ENCODE measurements around the gene CHRDL2.

CHRDL2 gene

DNA sequence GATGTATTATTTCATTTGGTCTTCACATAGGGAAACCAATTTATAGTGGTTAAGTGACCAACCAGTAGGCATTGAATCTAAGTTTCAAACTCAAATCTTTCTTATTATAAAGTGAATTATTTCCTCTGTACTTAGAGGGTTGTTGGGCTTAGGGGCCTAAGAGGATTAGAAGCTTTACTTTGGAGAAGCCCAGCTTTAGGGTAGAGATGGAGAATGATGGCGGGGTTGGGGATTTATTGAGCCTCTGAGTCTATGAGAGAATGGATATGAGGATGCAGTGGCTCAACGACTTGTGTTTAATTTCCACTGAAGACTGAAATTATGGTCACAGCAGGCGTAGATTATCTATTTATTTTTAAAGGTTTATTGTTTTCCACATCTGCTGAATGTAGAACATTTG lies 55.5 kb downstream of the CHRDL2 start:
- TF ChIP-seq, protein P1, sequence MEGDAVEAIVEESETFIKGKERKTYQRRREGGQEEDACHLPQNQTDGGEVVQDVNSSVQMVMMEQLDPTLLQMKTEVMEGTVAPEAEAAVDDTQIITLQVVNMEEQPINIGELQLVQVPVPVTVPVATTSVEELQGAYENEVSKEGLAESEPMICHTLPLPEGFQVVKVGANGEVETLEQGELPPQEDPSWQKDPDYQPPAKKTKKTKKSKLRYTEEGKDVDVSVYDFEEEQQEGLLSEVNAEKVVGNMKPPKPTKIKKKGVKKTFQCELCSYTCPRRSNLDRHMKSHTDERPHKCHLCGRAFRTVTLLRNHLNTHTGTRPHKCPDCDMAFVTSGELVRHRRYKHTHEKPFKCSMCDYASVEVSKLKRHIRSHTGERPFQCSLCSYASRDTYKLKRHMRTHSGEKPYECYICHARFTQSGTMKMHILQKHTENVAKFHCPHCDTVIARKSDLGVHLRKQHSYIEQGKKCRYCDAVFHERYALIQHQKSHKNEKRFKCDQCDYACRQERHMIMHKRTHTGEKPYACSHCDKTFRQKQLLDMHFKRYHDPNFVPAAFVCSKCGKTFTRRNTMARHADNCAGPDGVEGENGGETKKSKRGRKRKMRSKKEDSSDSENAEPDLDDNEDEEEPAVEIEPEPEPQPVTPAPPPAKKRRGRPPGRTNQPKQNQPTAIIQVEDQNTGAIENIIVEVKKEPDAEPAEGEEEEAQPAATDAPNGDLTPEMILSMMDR (IDR thresholded peaks at IDR 0.05), result no peak

DNA sequence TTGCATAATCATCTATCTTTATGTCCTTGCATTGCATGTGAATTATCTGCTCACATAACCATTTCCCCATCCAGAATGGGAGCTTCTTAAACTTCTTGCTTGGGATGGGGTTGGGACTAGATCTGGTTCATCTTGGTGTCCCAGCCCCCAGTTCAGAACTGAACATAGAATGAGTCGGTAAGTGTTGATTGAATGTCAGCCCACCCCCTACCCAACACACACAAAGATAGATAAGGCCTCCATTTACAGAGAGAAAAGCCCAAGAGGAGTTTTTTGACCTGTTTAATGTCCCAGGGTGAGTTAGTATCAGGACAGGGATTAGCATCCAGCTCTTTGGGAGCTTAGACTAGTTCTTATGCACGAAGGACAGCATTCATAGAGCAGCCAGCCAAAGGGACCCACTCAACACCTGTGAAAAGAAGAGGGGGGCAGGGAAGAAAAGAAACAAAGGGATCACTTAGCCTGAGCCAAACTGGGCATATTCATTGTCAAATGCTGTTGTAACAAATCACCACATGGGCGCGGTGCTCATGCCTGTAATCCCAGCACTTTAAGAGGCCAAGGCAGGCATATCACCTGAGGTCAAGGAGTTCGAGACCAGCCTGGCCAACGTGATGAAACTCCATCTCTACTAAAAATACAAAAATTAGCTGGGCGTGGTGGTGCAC lies 57.4 kb downstream of the CHRDL2 start:
- TF ChIP-seq, protein P1 (IDR thresholded peaks at IDR 0.05), result no peak

DNA sequence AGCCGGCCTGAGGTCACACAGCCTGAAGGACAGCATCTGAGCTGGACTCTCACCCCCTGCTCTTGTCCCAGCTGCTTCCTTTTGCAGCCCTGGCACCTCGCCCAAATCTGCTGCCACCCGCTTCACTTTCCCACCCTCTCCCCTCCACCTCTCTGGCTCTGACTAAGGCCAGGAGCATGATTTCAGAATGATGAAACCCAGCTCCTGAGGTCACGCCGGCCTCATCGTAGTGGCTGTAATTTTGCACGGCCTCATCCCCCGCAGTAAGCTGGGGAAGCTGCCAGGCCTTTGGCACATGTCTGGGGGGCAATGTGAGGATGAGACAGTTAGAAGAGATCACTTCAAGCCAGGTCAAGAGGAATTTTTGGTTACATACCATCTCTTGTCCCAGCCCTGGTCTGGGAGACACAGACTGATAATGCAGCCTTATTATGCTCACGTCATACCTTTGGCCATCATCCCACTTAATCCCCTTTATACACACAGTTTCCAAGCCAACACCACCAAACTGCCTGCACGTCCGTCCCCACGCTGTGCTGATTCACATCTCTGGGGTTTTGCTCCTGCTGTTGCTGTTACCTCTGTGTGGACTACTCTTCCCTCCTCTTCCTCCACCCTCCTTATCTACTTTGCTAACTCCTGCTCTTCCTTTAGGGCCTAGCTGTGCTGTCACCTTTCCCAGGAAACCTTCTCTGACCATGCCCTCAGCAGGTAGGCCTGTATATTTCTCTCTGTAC lies 58.1 kb downstream of the CHRDL2 start:
- TF ChIP-seq, protein P1 (IDR thresholded peaks at IDR 0.05), result no peak

DNA sequence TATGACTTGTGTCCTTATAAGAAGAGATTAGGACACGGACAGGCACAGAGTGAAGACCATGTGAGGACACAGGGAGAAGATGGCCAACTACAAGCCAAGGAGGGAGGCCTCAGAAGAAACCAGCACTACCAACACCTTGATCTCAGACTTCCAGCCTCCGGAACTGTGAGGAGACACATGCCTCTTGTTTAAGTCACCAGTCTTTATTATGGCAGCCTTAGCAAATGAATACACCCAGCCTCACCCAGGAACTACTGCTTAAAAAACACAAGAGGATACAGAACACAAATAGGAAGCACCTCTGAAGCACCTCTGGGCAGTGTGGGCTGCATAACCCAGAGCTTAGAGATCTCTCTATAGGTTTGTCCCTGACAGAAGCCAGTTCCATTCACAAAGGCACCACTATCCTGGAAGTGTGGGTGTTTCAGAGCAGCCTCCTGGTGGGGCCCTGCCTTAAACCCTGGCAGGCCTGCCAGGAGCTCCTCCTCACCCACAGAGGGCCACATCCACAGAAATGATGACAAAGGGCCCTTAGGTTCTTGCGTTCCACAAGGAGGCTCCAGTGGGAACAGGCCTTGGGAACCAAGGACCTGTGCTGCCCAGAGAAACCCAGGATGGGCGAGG lies 58.8 kb downstream of the CHRDL2 start:
- TF ChIP-seq, protein P1 (IDR thresholded peaks at IDR 0.05), result no peak

DNA sequence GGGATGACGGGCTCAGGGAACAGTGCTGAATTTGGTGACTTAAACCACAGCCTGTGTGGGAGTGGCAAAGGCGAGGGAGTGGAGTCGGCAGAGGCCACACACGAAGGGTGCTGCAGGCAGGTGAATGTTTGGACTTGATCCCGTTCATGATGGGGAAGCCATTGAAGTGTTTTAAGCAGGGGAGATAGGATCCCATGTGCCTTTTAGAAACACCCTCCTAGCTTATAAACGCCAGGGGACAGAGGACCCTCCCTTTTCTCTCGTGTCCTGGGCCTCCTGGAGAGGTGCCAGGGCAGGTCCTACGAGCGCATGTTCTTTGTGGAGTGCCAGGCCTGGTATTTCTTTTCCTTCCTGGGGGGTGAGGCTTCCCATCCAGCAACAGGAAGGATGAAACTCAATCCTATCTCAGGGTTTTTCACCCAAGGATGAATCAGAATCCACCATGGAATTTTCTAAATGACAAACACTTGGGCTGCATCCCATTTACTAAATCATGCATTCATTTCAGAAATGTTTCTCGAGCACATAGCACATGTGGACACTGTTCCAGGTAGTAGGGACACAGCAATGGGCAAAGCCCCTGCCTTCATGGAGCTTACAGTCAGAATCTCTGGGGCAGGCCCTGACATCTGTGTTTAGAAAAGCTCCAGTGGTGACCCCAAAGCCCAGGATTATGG lies 59.6 kb downstream of the CHRDL2 start:
- TF ChIP-seq, protein P1 (IDR thresholded peaks at IDR 0.05), result no peak

DNA sequence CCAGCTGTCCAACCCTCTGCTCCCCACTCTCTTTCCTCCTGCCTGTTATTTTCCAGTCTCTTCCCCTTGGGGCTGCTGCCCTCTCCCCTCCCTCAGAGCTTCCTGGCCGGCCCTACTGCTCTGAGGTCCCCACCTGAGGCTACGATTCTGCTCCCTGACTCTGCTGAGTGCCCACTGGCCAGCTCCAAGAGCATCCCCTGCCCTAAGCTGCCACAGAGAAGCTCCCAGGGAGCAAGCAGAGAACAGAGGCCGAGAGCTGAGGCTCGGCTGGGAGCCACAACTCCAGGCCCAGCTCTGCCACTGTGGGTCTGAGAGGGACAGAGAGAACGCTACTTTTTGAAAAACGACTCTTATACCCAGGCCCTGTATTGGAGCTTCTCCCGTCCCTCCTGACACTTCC lies 61.1 kb downstream of the CHRDL2 start:
- TF ChIP-seq, protein P1 (IDR thresholded peaks at IDR 0.05), result no peak

All from LNCAP (cell line).